Kidney epithelial cell (primary cell): ENCODE measurements around the gene SLC6A19. TPM values are rescaled to one million over a fixed set of nuclear protein-coding genes. Genes with fewer than 3 reads are reported as not detected.

Source experiments
- DNase-seq: peaks from one replicate; pipeline ENCODE4 v3.0.0-alpha.2; 2010; ENCODE audit warnings: low read depth
- H3K27me3 ChIP-seq: 2 replicates; pipeline ENCODE4 v1.6.0; 2011; ENCODE audit warnings: low read length; ENCODE audit not compliant: control insufficient read depth, insufficient read depth
- H3K36me3 ChIP-seq: 2 replicates; pipeline ENCODE4 v1.5.1; 2011; ENCODE audit warnings: low read length; ENCODE audit not compliant: control insufficient read depth, insufficient read depth
- H3K4me3 ChIP-seq: 2 replicates; pipeline ENCODE4 v1.5.1; 2011; ENCODE audit warnings: low read depth, mild to moderate bottlenecking, control low read depth, low read length
- total RNA-seq: library from RNA; depleted of rRNA; stranded (reverse); fragments of >200 nt; gene quantifications from 2 replicates; pipeline ENCODE4 v1.2.3, GENCODE V29; 2015
- TF ChIP-seq, protein P1 (sequence below): IDR thresholded peaks from 2 replicates; pipeline ENCODE4 v1.5.1; 2011; ENCODE audit warnings: mild to moderate bottlenecking, moderate library complexity, low read length, control low read depth, inconsistent platforms; ENCODE audit not compliant: insufficient read depth, poor library complexity, severe bottlenecking

The SLC6A19 gene
- total RNA-seq, 1 donor from 2014 or later = not detected

GRCh38 chr5:1244255-1244654, 42.9 kb downstream of the SLC6A19 start:
- Histone ChIP-seq H3K36me3 (no peaks in the 10 kb centered on the region), H3K27me3 (peaks cover 29% of the 10 kb centered on the region), H3K4me3 (no peak overlapping the region)
- TF ChIP-seq, protein P1, sequence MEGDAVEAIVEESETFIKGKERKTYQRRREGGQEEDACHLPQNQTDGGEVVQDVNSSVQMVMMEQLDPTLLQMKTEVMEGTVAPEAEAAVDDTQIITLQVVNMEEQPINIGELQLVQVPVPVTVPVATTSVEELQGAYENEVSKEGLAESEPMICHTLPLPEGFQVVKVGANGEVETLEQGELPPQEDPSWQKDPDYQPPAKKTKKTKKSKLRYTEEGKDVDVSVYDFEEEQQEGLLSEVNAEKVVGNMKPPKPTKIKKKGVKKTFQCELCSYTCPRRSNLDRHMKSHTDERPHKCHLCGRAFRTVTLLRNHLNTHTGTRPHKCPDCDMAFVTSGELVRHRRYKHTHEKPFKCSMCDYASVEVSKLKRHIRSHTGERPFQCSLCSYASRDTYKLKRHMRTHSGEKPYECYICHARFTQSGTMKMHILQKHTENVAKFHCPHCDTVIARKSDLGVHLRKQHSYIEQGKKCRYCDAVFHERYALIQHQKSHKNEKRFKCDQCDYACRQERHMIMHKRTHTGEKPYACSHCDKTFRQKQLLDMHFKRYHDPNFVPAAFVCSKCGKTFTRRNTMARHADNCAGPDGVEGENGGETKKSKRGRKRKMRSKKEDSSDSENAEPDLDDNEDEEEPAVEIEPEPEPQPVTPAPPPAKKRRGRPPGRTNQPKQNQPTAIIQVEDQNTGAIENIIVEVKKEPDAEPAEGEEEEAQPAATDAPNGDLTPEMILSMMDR = no peak
- DNase-seq = no peak

GRCh38 chr5:1244976-1245375, 43.6 kb downstream of the SLC6A19 start:
- H3K27me3 ChIP-seq = peaks cover 27% of the 10 kb centered on the region
- TF ChIP-seq, protein P1 = no peak
- H3K36me3 ChIP-seq = no peaks in the 10 kb centered on the region
- no peak overlapping the region for H3K4me3 ChIP-seq
- DNase-seq = no peak

- DNase-seq = no peak
Measured at GRCh38 chr5:1245905-1246576, 44.6 kb downstream of the SLC6A19 start.

DNA sequence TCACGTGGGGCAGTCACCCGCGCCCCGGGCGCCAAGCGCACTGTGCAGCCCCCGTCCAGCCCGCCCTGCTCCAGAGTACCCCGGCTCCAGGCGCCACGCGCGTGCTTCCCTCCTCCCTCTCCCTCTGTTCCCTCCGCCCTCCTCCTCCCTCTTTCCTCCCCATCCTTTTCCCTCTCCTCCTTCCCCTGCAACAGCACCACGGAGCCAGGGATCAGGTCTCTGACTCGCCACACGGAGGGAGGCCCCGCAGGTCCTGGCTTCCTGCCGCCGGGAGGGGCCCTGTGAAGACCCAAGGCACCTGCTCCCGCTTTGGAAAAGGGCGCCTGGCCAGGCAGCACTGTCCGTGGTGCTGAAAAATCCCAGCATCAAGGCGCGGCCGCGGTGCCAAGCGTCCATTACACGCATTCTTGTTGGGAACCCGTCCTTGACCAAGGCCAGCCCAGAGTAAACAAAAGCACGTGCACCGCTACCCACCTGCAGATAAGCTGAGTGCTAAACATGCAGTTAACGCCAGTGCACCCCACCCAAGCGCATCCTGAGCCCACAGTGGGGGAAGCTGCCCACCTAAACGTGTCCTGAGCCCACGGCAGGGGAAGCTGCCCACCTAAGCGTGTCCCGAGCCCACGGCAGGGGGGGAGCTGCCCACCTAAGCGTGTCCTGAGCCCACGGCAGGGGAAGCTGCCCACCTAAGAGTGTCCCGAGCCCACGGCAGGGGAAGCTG, 45.5 kb downstream of the SLC6A19 start:
- Histone ChIP-seq H3K36me3 (no peaks in the 10 kb centered on the region), H3K27me3 (peaks cover 30% of the 10 kb centered on the region), H3K4me3 (no peak overlapping the region)
- DNase-seq = no peak
- TF ChIP-seq, protein P1 = no peak

More at GRCh38 chr5:1245905-1246576, 44.6 kb downstream of the SLC6A19 start:
- peaks cover 30% of the 10 kb centered on the region for H3K27me3 ChIP-seq
- H3K4me3 ChIP-seq = no peak overlapping the region
- no peaks in the 10 kb centered on the region for H3K36me3 ChIP-seq
- TF ChIP-seq, protein P1 = no peak

DNA sequence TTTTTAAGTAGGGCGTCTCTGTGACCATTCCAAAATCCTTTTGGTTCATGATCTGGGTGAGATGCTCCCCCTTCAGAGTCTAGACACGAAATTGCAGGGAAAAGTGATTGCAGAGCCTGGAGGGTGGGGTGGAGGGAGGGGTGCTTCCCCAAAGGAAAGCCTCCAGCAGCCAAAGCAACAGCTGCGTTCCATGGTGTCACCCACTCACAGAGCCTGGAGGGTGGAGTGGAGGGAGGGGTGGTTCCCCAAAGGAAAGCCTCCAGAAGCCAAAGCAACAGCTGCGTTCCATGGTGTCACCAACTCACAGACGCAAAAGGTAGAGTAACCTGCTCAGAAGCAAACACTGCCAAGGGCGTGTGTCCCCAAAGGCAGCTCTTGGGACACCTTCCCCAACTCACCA, 46.4 kb downstream of the SLC6A19 start:
- TF ChIP-seq, protein P1 = no peak
- Histone ChIP-seq H3K36me3 (no peaks in the 10 kb centered on the region), H3K27me3 (peaks cover 30% of the 10 kb centered on the region), H3K4me3 (no peak overlapping the region)
- DNase-seq = no peak
